ENCODE results near the gene EDN1.

EDN1 gene

GRCh38 chr6:12270551-12271230, 19.5 kb upstream of the EDN1 start:
- DNase-seq = peak; percentile 88

- DNase-seq = no peak
Observed at GRCh38 chr6:12271594-12271993, 18.6 kb upstream of the EDN1 start.

GRCh38 chr6:12271997-12272396, 18.2 kb upstream of the EDN1 start:
- peak; percentile 45 for DNase-seq

GRCh38 chr6:12275107-12275506, 15.1 kb upstream of the EDN1 start:
- DNase-seq = peak; percentile 91

GRCh38 chr6:12276930-12277315, 13.2 kb upstream of the EDN1 start:
- DNase-seq = peak; percentile 77

- DNase-seq = peak; percentile 95
Observed at GRCh38 chr6:12277386-12277785, 12.8 kb upstream of the EDN1 start.

GRCh38 chr6:12278915-12279314, 11.2 kb upstream of the EDN1 start:
- no peak for DNase-seq

- DNase-seq = peak; percentile 85
Observed at GRCh38 chr6:12279322-12280091, 10.7 kb upstream of the EDN1 start.

GRCh38 chr6:12280458-12280857, 9.7 kb upstream of the EDN1 start:
- DNase-seq = no peak

GRCh38 chr6:12280902-12281301, 9.3 kb upstream of the EDN1 start:
- DNase-seq = no peak

GRCh38 chr6:12283904-12284303, 6.3 kb upstream of the EDN1 start:
- DNase-seq = no peak

- peak; percentile 64 for DNase-seq
Observed at GRCh38 chr6:12286373-12287110, 3.6 kb upstream of the EDN1 start.

GRCh38 chr6:12288211-12288618, 1.9 kb upstream of the EDN1 start:
- no peak for DNase-seq

- no peak for DNase-seq
Observed at GRCh38 chr6:12288914-12289313, 1.2 kb upstream of the EDN1 start.

GRCh38 chr6:12289365-12289919, 719 bp upstream of the EDN1 start:
- DNase-seq = peak; percentile 79

GRCh38 chr6:12291071-12291838, 1.1 kb downstream of the EDN1 start:
- no peak for DNase-seq

- peak; percentile 62 for DNase-seq
Observed at GRCh38 chr6:12291839-12292604, 1.9 kb downstream of the EDN1 start.

- no peak for DNase-seq
Observed at GRCh38 chr6:12293235-12293930, 3.2 kb downstream of the EDN1 start.

- no peak for DNase-seq
Observed at GRCh38 chr6:12293931-12294807, 4.0 kb downstream of the EDN1 start.

GRCh38 chr6:12294851-12295536, 4.8 kb downstream of the EDN1 start:
- no peak for DNase-seq

All from inflammatory macrophage treated with lipopolysaccharide for 4 hours (primary cell).